Activated CD4-positive, CD25-positive, alpha-beta regulatory T cell treated with anti-CD3 and anti-CD28 coated beads, Interleukin-2, amount 50 U/mL, for 24 hours (primary cell): Measurements from ENCODE around the gene TNS3.
"Not testable (repeated sequence)": the region's sequence is repeated elsewhere in the genome, so short reads cannot be mapped to it uniquely, and the experiment has no call there.

Experiments used
- ATAC-seq, 2 donors: fragments of 150-1000 bp; cut with Tn5 transposase; one replicate each; pipeline ENCODE4 v1.10.0; 2021; ENCODE audit warnings: mild to moderate bottlenecking in 1 of 2, moderate library complexity in 1 of 2

Gene TNS3

GRCh38 chr7:47581804-47582763 is at the start of gene TNS3:
Gene TNS3 (minus strand): TSS chr7:47582111. CDS start chr7:47439636, 142,475 bp downstream.
- ATAC-seq: no peak

DNA sequence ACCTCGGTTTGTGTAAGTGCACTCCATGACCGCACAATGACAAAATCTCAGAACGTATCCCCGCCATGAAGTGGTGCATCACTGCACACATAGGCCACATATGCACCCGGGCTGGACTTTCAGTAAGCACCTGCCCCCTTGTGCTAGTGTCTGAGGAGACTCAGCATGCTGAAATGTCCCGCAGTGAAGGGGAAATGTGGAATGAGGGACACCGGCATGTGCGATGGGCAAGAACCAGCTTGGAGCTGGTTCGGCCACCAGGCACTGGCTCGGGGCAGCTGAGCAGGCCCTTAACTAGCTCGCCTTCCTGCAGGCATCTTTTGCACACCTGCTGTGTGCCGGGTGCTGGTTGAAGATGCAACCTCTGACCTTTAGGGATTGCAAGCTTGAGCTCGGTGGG is 49.8 kb upstream of the TNS3 start:
- ATAC-seq: no peak

DNA sequence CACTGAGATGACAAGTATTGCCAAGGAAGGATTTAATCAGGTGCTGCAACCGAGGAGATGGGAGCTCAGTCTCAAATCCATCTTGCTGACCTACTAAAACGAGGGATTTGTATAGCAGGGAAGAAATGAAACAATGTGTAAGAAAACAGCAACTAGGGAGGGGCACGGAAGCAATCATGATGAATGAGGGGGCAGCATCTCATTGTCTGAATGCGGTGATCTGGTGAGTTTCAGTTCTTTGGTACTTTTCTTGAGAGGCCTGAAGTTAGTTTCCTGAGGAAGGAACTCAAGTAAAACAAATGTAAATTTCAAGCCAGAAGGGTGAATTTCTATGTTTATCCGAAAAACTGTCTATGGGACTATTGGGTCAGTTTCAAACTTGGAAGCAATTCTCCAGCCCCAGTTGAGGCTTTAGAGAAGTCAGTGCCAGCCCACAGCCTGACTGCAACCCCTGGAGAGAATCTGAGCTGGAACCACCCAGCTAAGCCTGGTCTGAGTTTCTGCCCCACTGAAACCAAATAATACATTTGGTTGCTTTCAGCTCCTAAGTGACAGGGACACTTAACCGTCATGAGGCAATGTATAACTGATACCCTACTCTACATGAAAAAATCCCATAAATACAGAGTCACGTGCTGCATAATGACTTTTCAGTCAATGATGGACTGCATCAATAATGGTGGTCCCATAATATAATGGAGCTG is 45.8 kb upstream of the TNS3 start:
- ATAC-seq: no peak

DNA sequence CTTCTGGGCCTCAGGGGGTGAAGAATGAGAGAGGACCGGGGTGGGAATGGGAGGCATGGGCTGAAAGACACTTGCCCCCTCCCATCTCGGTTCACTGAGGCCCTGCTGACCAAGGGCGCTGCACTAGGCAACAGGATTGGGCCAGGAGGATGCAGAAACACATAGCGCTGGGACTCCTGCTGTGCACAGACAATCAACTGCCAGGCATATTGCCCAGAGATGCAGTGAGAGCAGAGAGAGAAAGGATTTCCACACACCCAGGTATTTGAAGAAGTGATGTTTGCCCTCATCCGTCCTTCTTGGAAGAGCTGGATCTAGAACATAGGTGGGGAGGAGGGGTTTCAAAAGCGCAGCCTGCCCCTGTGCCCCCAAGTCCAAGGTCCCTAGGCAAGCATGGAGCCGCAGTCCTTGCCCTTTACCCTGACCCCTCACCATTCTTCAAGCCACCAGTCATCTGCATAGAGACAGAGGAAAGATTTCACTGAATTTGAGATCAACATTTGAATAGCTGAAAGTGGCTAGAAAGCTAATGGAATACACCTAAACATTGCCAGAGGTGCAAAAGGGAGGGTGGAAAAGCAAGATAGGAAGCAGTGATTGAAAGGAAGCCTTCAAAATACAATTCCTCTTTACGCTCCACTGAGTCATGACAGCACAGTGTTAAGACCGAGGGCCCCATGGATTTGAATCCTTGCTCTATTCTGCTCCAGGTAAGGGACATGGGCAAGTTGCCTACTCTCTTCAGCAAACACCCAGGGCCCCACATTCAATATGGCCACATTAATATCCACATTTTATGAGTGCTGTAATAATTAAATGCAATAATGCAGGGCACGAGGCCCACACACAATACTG is 44.2 kb upstream of the TNS3 start:
- no peak for ATAC-seq

GRCh38 chr7:47624689-47625088 is 42.8 kb upstream of the TNS3 start:
- no peak for ATAC-seq

DNA sequence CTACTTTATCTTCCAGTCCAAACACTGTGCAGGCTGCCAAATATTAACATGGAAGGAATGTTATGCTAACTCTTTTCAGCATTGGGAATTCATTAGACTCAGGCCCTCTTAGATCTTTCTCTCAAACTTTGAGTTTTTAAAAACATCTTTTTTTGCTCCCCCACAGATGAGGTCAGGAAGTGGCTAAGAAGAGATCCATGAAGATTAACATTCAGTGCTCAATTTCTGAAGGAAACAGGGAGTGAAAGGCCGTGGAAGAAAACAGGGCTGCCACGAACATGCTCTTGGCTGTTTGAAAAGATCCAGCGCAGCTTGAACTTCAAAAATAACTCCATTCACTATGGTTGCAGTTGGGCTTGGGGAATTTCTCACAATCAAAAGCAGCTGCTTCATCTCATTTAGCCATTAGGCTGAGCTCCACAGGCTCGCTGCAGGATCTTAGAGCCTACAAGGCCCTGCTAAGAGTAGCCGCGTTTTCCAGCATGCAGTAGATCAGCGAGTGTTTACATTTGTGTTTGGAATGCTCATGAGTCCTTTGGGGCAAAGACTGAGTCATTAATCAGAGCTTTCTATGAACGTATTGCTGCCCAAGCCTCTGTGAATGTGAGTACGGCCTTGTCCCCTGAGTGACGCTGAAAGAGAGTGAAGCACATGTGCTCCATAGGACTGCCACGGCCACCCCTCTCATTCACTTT is 41.2 kb upstream of the TNS3 start:
- no peak for ATAC-seq

DNA sequence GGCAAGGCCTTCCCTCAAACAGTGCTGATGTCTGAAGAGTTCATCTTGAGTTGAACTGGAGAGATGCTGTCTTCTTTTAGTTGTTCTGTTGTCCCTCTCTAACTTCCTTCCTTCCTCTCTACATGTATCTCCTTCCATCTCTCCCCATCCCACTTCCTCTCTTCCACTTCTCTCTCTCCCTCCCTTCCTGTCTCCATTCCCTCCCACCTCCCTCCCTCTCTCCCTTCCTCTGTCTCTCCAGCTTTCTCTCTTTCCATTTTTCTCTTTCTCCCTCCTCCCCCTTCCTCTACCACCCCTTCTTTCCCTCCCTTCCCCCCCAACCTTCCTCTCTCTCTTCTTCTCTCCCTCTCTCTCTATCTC is 40.7 kb upstream of the TNS3 start:
- ATAC-seq: no peak

GRCh38 chr7:47621979-47622561 is 40.2 kb upstream of the TNS3 start:
- no peak for ATAC-seq

- no peak for ATAC-seq
Measured at GRCh38 chr7:47621347-47621746, 39.4 kb upstream of the TNS3 start.

GRCh38 chr7:47619806-47620205 is 37.9 kb upstream of the TNS3 start:
- ATAC-seq: no peak

GRCh38 chr7:47617131-47617530 is 35.2 kb upstream of the TNS3 start:
- ATAC-seq: no peak

DNA sequence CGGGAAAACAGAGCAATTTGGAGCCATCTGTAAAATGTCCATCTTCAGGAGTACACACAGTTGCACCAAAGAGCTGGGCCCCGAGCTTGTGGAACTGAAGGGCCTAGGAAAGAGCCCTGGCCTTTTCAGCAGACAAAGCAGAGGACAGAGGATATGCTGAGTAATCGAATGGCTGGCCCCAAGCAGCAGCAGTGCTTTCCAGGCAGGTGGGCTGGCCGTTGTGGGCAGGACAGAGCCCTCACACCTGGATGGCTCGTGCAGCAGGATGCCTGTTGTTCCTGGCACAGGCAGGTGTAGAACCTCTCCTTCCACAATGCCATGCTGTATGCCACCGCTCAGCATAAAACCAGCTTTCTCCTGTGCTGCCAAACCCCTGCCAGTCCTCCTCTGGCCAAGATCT is 32.5 kb upstream of the TNS3 start:
- ATAC-seq: no peak

GRCh38 chr7:47611045-47611511 is 29.2 kb upstream of the TNS3 start:
- no peak for ATAC-seq

DNA sequence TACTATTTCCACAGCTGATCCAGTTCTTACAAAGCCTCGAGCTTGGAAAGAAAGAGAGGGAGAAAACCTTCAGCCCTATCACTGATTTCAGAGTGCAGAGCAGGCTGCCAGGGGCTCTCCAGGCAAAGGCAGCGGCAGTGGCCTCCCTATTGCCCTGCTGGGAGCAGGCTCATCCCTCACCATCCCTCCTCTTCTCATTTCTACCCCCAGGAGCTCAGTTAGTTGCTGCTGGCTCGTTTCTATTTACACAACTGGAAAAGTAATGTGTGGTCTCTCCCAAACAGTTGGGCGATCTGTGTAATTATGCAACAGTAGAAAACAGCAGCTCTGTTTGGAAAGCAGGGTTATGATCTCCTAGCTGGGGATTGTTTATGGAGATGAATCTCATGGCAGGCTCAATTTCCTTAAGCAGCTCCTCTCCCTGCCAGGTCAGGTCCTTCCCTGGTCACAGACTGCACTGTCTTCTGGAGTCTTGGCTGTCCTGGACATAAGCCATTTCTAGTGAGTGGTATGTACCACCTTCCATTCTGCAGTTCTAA is 28.7 kb upstream of the TNS3 start:
- no peak for ATAC-seq

DNA sequence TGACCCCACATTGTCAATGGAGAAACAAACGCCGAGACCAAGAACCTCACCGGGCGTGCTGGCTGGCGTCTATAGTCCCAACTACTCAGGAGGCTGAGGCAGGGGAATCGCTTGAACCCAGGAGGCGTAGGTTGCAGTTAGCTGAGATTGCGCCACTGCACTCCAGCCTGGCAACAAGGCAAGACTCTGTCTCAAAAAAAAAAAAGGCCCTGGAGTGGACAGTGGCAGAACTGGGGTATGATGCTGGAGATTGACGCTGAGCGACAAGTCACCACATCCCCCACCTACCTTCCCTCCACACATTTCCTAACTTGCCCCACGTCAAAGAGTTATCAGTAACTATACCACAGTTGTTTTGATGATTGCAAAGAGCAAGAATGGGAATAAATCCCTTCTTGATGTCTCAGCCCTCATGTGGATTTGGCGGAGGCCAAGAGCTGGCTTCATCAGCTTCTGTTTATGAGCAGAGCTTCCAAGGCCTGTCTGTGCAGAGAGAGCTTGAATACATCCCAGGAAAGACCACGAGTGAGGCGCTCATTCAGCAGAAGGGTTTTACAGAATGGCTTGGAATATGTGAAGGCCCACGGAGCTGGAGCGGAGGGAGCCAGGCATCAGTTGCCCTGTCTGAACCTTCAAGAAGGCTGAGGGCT is 28.0 kb upstream of the TNS3 start:
- no peak for ATAC-seq

DNA sequence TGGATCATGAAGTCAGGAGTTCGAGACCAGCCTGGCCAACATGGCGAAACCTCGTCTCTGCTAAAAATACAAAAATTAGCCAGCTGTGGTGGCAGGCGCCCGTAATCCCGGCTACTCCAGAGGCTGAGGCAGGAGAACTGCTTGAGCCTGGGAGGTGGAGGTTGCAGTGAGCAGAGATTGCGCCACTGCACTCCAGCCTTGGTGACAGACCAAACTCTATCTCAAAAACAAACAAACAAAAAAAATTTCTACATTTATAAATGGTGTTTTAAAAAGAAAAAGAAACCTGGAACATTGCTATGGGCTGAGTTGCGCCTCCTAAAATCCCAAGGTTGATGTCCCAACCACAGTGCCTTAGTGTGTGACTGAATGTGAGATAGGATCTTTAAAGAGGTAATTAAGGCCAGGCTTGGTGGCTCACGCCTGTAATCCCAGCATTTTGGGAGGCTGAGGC is 24.7 kb upstream of the TNS3 start:
- not testable (repeated sequence) for ATAC-seq

- no peak for ATAC-seq
Measured at GRCh38 chr7:47605816-47606575, 24.1 kb upstream of the TNS3 start.

GRCh38 chr7:47604496-47604890 is 22.6 kb upstream of the TNS3 start:
- ATAC-seq: no peak

DNA sequence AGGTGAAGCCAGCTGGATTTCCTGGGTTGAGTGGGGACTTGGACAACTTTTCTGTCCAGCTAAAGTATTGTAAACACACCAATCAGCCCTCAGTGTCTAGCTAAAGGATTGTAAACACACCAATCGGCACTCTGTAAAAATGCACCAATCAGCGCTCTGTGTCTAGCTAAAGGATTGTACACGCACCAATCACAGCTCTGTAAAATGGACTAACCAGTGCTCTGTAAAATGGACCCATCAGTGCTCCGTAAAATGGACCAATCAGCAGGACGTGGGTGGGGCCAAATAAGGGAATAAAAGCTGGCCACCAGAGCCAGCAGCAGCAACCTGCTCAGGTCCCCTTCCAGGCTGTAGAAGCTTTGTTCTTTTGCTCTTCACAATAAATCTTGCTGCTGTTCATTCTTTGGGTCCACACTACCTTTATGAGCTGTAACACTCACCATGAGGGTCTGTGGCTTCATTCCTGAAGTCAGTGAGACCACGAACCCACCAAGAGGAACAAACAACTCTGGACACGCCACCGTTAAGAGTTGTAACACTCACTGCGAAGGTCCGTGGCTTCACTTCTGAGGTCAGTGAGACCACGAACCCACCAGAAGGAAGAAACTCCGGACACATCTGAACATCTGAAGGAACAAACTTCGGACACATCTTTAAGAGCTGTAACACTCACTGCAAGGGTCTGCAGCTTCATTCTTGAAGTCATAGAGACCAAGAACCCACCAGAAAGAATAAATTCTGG is 21.8 kb upstream of the TNS3 start:
- not testable (repeated sequence) for ATAC-seq
